ENCODE results near the gene CD27.

Gene CD27

DNA sequence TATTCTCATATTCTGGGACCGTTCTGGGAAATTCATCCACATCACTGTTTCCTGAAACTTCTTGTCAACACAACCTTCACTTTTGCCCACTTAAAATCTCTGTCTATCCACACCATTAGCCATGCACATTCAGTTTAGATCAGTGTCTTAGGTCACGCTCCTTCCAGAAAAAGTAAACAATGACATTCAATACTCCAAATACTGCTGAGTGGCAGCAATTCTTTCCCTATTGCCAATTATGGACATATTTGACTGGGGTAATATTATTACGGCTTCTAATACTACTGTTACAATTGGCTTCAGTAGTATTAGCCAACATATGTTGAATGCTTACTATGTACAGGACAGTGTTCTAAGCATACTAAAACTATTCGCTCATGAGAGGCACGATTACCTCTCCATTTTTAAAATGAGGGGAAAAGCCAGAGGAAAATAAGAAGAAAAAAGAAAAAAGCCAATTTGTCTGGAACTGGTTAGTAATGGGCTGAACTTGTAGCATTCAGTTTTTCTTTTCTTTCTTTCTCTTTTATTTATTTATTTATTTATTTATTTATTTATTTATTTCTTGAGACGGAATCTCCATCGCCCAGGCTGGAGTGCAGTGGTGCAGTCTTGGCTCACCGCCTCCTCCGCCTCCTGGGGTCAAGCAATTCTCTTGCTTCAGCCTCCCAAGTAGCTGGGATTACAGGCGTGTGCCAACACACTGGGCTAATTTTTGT lies 37.4 kb upstream of the CD27 start (continued):
- TF ChIP-seq ZNF664 (tag by site-specific recombination; IDR thresholded peaks at IDR 0.05) = peak; percentile 75
- peak; percentile 65; the same call in 1 of the 2 replicates for TF ChIP-seq GFI1B (tag by site-specific recombination; IDR thresholded peaks at IDR 0.05)
- TF ChIP-seq, protein P1, sequence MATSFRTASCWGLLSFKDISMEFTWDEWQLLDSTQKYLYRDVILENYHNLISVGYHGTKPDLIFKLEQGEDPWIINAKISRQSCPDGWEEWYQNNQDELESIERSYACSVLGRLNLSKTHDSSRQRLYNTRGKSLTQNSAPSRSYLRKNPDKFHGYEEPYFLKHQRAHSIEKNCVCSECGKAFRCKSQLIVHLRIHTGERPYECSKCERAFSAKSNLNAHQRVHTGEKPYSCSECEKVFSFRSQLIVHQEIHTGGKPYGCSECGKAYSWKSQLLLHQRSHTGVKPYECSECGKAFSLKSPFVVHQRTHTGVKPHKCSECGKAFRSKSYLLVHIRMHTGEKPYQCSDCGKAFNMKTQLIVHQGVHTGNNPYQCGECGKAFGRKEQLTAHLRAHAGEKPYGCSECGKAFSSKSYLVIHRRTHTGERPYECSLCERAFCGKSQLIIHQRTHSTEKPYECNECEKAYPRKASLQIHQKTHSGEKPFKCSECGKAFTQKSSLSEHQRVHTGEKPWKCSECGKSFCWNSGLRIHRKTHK (tag by site-specific recombination; IDR thresholded peaks at IDR 0.05) = no peak
- peak; percentile 34; the same call in 1 of the 2 replicates for TF ChIP-seq KLF7 (tag by site-specific recombination; IDR thresholded peaks at IDR 0.05; ENCODE audit: borderline replicate concordance)
- TF ChIP-seq ZNF658 (tag by site-specific recombination; IDR thresholded peaks at IDR 0.05) = no peak
- no peak for TF ChIP-seq KLF10 (tag by site-specific recombination; IDR thresholded peaks at IDR 0.05)
- TF ChIP-seq ZNF223 (tag by site-specific recombination; IDR thresholded peaks at IDR 0.05) = 0 out of 2 replicates have a peak, but pooled peaks have one; percentile 29
- TF ChIP-seq, protein P2, sequence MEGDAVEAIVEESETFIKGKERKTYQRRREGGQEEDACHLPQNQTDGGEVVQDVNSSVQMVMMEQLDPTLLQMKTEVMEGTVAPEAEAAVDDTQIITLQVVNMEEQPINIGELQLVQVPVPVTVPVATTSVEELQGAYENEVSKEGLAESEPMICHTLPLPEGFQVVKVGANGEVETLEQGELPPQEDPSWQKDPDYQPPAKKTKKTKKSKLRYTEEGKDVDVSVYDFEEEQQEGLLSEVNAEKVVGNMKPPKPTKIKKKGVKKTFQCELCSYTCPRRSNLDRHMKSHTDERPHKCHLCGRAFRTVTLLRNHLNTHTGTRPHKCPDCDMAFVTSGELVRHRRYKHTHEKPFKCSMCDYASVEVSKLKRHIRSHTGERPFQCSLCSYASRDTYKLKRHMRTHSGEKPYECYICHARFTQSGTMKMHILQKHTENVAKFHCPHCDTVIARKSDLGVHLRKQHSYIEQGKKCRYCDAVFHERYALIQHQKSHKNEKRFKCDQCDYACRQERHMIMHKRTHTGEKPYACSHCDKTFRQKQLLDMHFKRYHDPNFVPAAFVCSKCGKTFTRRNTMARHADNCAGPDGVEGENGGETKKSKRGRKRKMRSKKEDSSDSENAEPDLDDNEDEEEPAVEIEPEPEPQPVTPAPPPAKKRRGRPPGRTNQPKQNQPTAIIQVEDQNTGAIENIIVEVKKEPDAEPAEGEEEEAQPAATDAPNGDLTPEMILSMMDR (tag by site-specific recombination; IDR thresholded peaks at IDR 0.05) = no peak
- no peak for TF ChIP-seq ZNF132 (tag by site-specific recombination; IDR thresholded peaks at IDR 0.05; ENCODE audit: borderline replicate concordance)
- no peak for TF ChIP-seq ZNF341 (tag by site-specific recombination; IDR thresholded peaks at IDR 0.05; ENCODE audit: low read depth)
- TF ChIP-seq ZNF514 (tag by site-specific recombination; IDR thresholded peaks at IDR 0.05) = 0 out of 2 replicates have a peak, but pooled peaks have one; percentile 29
- TF ChIP-seq ZNF37A (tag by site-specific recombination; IDR thresholded peaks at IDR 0.05) = no peak
- TF ChIP-seq ZNF433 (tag by site-specific recombination; IDR thresholded peaks at IDR 0.05; ENCODE audit: low read depth) = peak; percentile 65; the same call in 1 of the 2 replicates
- peak; percentile 83 for TF ChIP-seq ZBTB8A (tag by site-specific recombination; IDR thresholded peaks at IDR 0.05)
- peak; percentile 61; the same call in 1 of the 2 replicates for TF ChIP-seq GLI2 (tag by site-specific recombination; IDR thresholded peaks at IDR 0.05; ENCODE audit: borderline replicate concordance, low read depth)
- peak; percentile 84 for TF ChIP-seq ZXDB (tag by site-specific recombination; IDR thresholded peaks at IDR 0.05)
- no peak for TF ChIP-seq ZNF155 (tag by site-specific recombination; IDR thresholded peaks at IDR 0.05)
- TF ChIP-seq ZNF19 (tag by site-specific recombination; IDR thresholded peaks at IDR 0.05; ENCODE audit: low read depth) = peak; percentile 45; the same call in 1 of the 2 replicates
- TF ChIP-seq ZNF837 (tag by site-specific recombination; IDR thresholded peaks at IDR 0.05) = no peak
- TF ChIP-seq ZNF830 (tag by site-specific recombination; IDR thresholded peaks at IDR 0.05; ENCODE audit: low read depth) = no peak
- TF ChIP-seq ZNF10 (tag by site-specific recombination; IDR thresholded peaks at IDR 0.05) = no peak
- no peak for TF ChIP-seq GLIS2 (tag by site-specific recombination; IDR thresholded peaks at IDR 0.05)
- TF ChIP-seq MYNN (tag by site-specific recombination; IDR thresholded peaks at IDR 0.05; ENCODE audit: borderline replicate concordance) = no peak
- no peak for TF ChIP-seq SETDB1 (IDR thresholded peaks at IDR 0.05; ENCODE audit: insufficient read length, low read length)
- peak; percentile 19; the same call in 1 of the 2 replicates for TF ChIP-seq ZNF146 (tag by site-specific recombination; IDR thresholded peaks at IDR 0.05)
- TF ChIP-seq ZNF529 (tag by site-specific recombination; IDR thresholded peaks at IDR 0.05; ENCODE audit: insufficient replicate concordance) = peak; percentile 43
- no peak for TF ChIP-seq ZBTB17 (tag by site-specific recombination; IDR thresholded peaks at IDR 0.05)
- TF ChIP-seq REPIN1 (tag by site-specific recombination; IDR thresholded peaks at IDR 0.05; ENCODE audit: low read depth) = no peak
- peak; percentile 96 for TF ChIP-seq ZNF426 (tag by site-specific recombination; IDR thresholded peaks at IDR 0.05)
- no peak for TF ChIP-seq ZNF585B (tag by site-specific recombination; IDR thresholded peaks at IDR 0.05)
- TF ChIP-seq ZBTB7A (tag by site-specific recombination; IDR thresholded peaks at IDR 0.05; ENCODE audit: low read depth) = no peak
- TF ChIP-seq ZNF792 (tag by site-specific recombination; IDR thresholded peaks at IDR 0.05) = no peak
- TF ChIP-seq HOXD13 (CRISPR knock-in tag; IDR thresholded peaks at IDR 0.05; ENCODE audit: borderline replicate concordance) = no peak
- peak; percentile 70; the same call in 1 of the 2 replicates for TF ChIP-seq RBAK (tag by site-specific recombination; IDR thresholded peaks at IDR 0.05)
- TF ChIP-seq, protein P3, sequence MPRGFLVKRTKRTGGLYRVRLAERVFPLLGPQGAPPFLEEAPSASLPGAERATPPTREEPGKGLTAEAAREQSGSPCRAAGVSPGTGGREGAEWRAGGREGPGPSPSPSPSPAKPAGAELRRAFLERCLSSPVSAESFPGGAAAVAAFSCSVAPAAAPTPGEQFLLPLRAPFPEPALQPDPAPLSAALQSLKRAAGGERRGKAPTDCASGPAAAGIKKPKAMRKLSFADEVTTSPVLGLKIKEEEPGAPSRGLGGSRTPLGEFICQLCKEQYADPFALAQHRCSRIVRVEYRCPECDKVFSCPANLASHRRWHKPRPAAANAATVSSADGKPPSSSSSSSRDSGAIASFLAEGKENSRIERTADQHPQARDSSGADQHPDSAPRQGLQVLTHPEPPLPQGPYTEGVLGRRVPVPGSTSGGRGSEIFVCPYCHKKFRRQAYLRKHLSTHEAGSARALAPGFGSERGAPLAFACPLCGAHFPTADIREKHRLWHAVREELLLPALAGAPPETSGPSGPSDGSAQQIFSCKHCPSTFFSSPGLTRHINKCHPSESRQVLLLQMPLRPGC (tag by site-specific recombination; IDR thresholded peaks at IDR 0.05) = no peak
- peak; percentile 95 for TF ChIP-seq ZNF555 (tag by site-specific recombination; conservative IDR thresholded peaks at IDR 0.05)
- no peak for TF ChIP-seq ZNF274 (IDR thresholded peaks at IDR 0.05; ENCODE audit: low read length)
- no peak for TF ChIP-seq ZNF274 (tag by site-specific recombination; IDR thresholded peaks at IDR 0.05; ENCODE audit: borderline replicate concordance)
